PC-3 (cell line): ENCODE measurements around the gene MAGEA12. TPM values are rescaled to one million over a fixed set of nuclear protein-coding genes. Genes with fewer than 3 reads are reported as not detected.
"Not testable (repeated sequence)": the region's sequence is repeated elsewhere in the genome, so short reads cannot be mapped to it uniquely, and the experiment has no call there.

ENCODE experiments used
- ATAC-seq: fragments of 200-7000 bp; cut with Tn5 transposase; 2 replicates; pipeline ENCODE4 v1.9.1; 2020; ENCODE audit warnings: mild to moderate bottlenecking, moderate library complexity
- BruUV-seq: library from RNA; stranded (reverse); fragments of 400-500 nt; replicated peaks from 2 replicates; lab custom pipeline; 2021; lab: Mats Ljungman, UMichigan
- CTCF ChIA-PET: fragments of 300-600 bp; sonication (Branson Sonifier 250); formaldehyde crosslinking; loops from one replicate; lab custom pipeline; 2022; ENCODE audit warnings: antibody characterized with exemption; lab: Charles Lee
- POLR2A ChIA-PET: fragments of 300-600 bp; sonication (Branson Sonifier 250); formaldehyde crosslinking; loops from one replicate; lab custom pipeline; 2022; ENCODE audit warnings: antibody characterized with exemption; ENCODE audit not compliant: unreplicated experiment; lab: Charles Lee
- DNase-seq: peaks from one replicate; pipeline ENCODE4 v3.0.0-alpha.2; 2015
- H2AFZ ChIP-seq: fragments of 300-600 bp; sonication (generic); 2 replicates; pipeline ENCODE4 v1.6.0; 2016; ENCODE audit warnings: antibody characterized with exemption, low read length
- H3F3A ChIP-seq: fragments of 300-600 bp; sonication (generic); one replicate; pipeline ENCODE4 v1.6.0; 2017; ENCODE audit warnings: antibody characterized with exemption, low read length, control low read depth, mild to moderate bottlenecking; ENCODE audit not compliant: unreplicated experiment
- H3K27ac ChIP-seq: fragments of 300-600 bp; sonication (generic); 2 replicates; pipeline ENCODE4 v1.5.1; 2016; ENCODE audit warnings: mild to moderate bottlenecking, low read length
- H3K27me3 ChIP-seq: fragments of 300-600 bp; sonication (generic); 2 replicates; pipeline ENCODE4 v1.6.1; 2016; ENCODE audit warnings: low read length, mixed read lengths
- H3K36me3 ChIP-seq: fragments of 300-600 bp; sonication (generic); 2 replicates; pipeline ENCODE4 v1.6.1; 2016; ENCODE audit warnings: low read depth, mixed run types, low read length, mixed read lengths
- H3K4me1 ChIP-seq: fragments of 300-600 bp; sonication (generic); 2 replicates; pipeline ENCODE4 v1.5.1; 2016; ENCODE audit warnings: low read length; ENCODE audit not compliant: insufficient read depth
- H3K4me2 ChIP-seq: fragments of 300-600 bp; sonication (generic); 2 replicates; pipeline ENCODE4 v1.6.0; 2016; ENCODE audit warnings: low read length
- H3K4me3 ChIP-seq: fragments of 300-600 bp; sonication (generic); 2 replicates; pipeline ENCODE4 v1.5.1; 2016; ENCODE audit warnings: mild to moderate bottlenecking, low read length, mixed read lengths
- H3K79me2 ChIP-seq: fragments of 300-600 bp; sonication (generic); 2 replicates; pipeline ENCODE4 v1.6.1; 2017; ENCODE audit warnings: low read length, mixed read lengths
- H3K9ac ChIP-seq: fragments of 300-600 bp; sonication (generic); 2 replicates; pipeline ENCODE4 v1.6.0; 2016; ENCODE audit warnings: mild to moderate bottlenecking, low read length
- H3K9me2 ChIP-seq: fragments of 300-600 bp; sonication (generic); replicated peaks from 2 replicates; pipeline ENCODE4 v1.6.1; 2016; ENCODE audit warnings: mixed run types, low read length, mixed read lengths
- H3K9me3 ChIP-seq: fragments of 300-600 bp; sonication (generic); 2 replicates; pipeline ENCODE4 v1.6.1; 2016; ENCODE audit warnings: low read length, mixed read lengths
- H4K20me1 ChIP-seq: fragments of 300-600 bp; sonication (generic); 2 replicates; pipeline ENCODE4 v1.6.1; 2016; ENCODE audit warnings: low read length, mixed read lengths
- intact Hi-C: fragments of 100-400 bp; cut with micrococcal nuclease; formaldehyde crosslinking; loops from 2 replicates; pipeline ENCODE4 v1.9.0; 2023
- total RNA-seq: library from RNA; depleted of rRNA; stranded (reverse); fragments of >200 nt; gene quantifications from 2 replicates; pipeline ENCODE4 v1.2.3, GENCODE V29; 2014; rRNA removed

The MAGEA12 gene
- total RNA-seq, 1 experiment from 2014 or later: 0.29 TPM

DNA sequence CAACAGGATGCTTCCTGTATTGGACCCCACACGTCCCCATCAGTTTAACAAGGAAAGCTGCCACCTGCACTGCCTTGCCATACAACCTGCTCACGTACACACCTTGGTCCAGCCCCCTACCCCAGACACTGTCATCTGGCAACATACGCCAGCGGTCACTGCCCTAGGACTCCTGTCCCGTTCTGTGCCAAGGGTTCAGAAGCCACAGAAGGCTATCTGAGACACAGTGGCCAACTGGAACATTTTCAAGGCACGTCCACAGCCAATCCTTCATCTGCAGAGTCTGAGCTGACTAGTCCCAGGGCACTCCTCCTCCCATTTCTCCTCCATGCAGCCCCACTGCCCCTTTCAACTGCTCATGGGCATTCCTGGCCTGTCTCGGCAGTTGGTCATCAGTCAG, 28.0 kb downstream of the MAGEA12 start:
- CTCF ChIA-PET, H2AFZ ChIP-seq, ATAC-seq, H3K9ac ChIP-seq, H3K79me2 ChIP-seq, H3K4me1 ChIP-seq, POLR2A ChIA-PET, H3K9me2 ChIP-seq, H3K27me3 ChIP-seq, H3F3A ChIP-seq, H3K36me3 ChIP-seq, H3K4me2 ChIP-seq, H3K9me3 ChIP-seq, BruUV-seq, DNase-seq, intact Hi-C loops, H3K27ac ChIP-seq, H4K20me1 ChIP-seq, H3K4me3 ChIP-seq: not testable (repeated sequence)

DNA sequence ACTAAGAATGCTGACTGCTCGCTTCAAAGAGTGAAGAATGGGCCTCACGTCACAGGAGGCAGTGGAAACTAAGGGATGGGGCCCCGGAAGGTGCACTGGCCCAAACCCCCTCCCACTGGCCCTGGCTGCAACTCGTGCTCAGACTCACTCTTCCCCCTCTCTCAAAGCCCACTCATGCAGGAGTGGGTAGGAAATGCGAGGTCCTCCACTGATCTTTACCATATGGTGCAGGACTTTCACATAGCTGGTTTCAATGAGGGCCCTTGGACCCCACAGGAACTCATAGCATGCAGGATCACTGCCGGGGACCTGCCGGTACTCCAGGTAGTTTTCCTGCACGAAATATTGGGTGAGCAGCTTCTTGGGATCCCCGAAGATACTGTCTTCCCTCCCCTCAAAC, 33.0 kb downstream of the MAGEA12 start:
- H3K9me3 ChIP-seq, ATAC-seq, H3K27me3 ChIP-seq, BruUV-seq, DNase-seq, H3K36me3 ChIP-seq, H3K27ac ChIP-seq, POLR2A ChIA-PET, H4K20me1 ChIP-seq, intact Hi-C loops, H3K79me2 ChIP-seq, CTCF ChIA-PET, H3K4me1 ChIP-seq, H3K4me2 ChIP-seq, H3K9me2 ChIP-seq, H3K4me3 ChIP-seq, H3K9ac ChIP-seq, H3F3A ChIP-seq, H2AFZ ChIP-seq: not testable (repeated sequence)

DNA sequence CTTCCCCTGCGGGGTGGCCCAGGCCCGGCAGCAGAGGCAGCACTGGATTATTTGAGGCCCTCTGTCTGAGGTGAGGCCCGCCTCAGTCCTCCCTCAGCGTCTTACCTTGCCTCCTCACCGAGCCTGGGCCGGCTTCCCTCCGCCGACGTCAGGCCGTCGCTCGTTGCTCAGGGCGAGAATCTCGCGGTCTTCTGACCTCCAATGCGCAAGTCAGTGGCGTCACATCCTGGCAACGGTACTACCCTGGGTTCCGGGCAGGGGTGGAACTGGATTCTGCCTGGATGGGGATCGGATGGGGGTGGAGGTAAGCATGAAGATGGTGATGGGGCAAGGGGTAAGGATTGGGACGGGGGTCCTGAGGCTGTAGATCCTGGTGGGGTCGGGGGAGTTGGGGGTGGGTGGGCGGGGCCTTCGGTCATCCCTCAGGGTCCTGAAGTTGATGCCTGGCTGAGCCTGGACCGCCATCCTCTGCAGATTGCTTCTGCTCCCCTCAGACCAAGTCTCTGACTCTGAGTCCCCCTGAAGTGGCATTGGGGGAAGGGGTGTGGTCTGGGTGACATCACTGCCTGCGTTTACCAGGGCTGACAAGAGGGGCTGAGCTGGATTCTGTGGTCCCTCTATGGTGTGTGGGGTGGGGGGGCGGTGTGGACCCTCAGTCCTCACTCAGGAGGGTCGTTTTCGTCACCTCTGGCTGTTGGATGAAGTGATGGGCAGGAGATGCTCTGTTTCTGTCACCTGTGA, 36.2 kb downstream of the MAGEA12 start, which contains the start of gene MAGEA6:
Gene MAGEA6, minus strand, starts transcription at position 141 of the 741 bp plus-strand sequence. CDS start 2,039 bp downstream, outside the sequence.
- ATAC-seq, H3K9me3 ChIP-seq, H3K27ac ChIP-seq, H4K20me1 ChIP-seq, H3K79me2 ChIP-seq, BruUV-seq, POLR2A ChIA-PET, H3K4me3 ChIP-seq, H2AFZ ChIP-seq, DNase-seq, H3F3A ChIP-seq, H3K36me3 ChIP-seq, H3K27me3 ChIP-seq, H3K4me1 ChIP-seq, CTCF ChIA-PET, H3K4me2 ChIP-seq, H3K9me2 ChIP-seq, H3K9ac ChIP-seq, intact Hi-C loops: not testable (repeated sequence)

DNA sequence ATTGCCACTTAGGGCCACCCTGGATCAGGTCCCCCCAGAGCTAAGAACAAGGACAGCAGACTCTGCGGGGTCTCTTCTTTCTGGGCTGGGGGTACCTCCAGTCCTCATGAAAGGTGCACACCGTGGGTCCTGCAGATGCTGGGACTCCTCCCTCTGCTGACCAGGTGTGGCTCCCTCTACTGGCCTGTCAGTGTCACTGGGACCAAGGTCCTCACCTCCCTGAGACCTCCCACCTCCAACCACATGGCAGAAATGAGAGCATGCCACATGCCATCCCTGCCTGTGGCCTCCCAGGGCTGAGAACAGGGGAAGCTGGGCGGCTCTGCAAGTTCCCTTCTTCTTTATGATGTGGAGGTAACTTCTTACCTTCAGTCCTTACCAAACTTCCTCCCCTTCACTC, 53.5 kb downstream of the MAGEA12 start:
- H3K79me2 ChIP-seq, H2AFZ ChIP-seq, H3K36me3 ChIP-seq, ATAC-seq, H3K4me2 ChIP-seq, H4K20me1 ChIP-seq, BruUV-seq, H3F3A ChIP-seq, H3K9ac ChIP-seq, H3K27ac ChIP-seq, H3K9me2 ChIP-seq, intact Hi-C loops, H3K4me3 ChIP-seq, H3K9me3 ChIP-seq, DNase-seq, H3K27me3 ChIP-seq, CTCF ChIA-PET, POLR2A ChIA-PET, H3K4me1 ChIP-seq: not testable (repeated sequence)

Other genes with a start within 250 kb of the MAGEA12 start
- under 0.01 TPM in 1 of 2 replicates, not detected in the other for gene GABRQ, start 95.9 kb upstream of the MAGEA12 start, total RNA-seq
- 2.5 and 3.0 TPM in 2 replicates for gene MAGEA3, start 35.0 kb upstream of the MAGEA12 start, total RNA-seq
- not detected in 2 replicates for gene CSAG2, start 24.5 kb upstream of the MAGEA12 start, total RNA-seq
- not detected in 2 replicates for gene MAGEA2B, start 19.1 kb upstream of the MAGEA12 start, total RNA-seq
- gene CSAG1, start within 50 bp of the MAGEA12 start, total RNA-seq: not detected in 2 replicates
- gene MAGEA2, start 20.1 kb downstream of the MAGEA12 start, total RNA-seq: not detected in 2 replicates
- gene CSAG3, start 25.5 kb downstream of the MAGEA12 start, total RNA-seq: not detected in 2 replicates
- 1.2 and 1.3 TPM in 2 replicates for gene MAGEA6, start 35.9 kb downstream of the MAGEA12 start, total RNA-seq
- gene CETN2, start 97.0 kb downstream of the MAGEA12 start, total RNA-seq: 40.9 and 42.9 TPM in 2 replicates
- 32.3 and 33.7 TPM in 2 replicates for gene NSDHL, start 97.3 kb downstream of the MAGEA12 start, total RNA-seq
- 68.9 and 77.0 TPM in 2 replicates for gene ZNF185, start 164.3 kb downstream of the MAGEA12 start, total RNA-seq